C4-2B (cell line): Measurements from ENCODE around the gene JRKL.

Experiments used
- H3K27ac ChIP-seq: fragments of 450-650 bp; 2 replicates; pipeline ENCODE4 v1.5.1; 2017
- CTCF ChIP-seq: fragments of 450-650 bp; conservative IDR thresholded peaks from 2 replicates; pipeline ENCODE4 v1.5.1; 2017; ENCODE audit warnings: mild to moderate bottlenecking
- ZFX ChIP-seq: fragments of 450-650 bp; IDR thresholded peaks from 2 replicates; pipeline ENCODE4 v1.6.1; 2017

The JRKL gene

GRCh38 chr11:96376796-96377195, 13.0 kb upstream of the JRKL start:
- TF ChIP-seq ZFX (no peak), CTCF (no peak)

GRCh38 chr11:96384156-96384555, 5.7 kb upstream of the JRKL start:
- H3K27ac ChIP-seq: no peak overlapping the region
- TF ChIP-seq CTCF (no peak), ZFX (no peak)

More at GRCh38 chr11:96376796-96377195, 13.0 kb upstream of the JRKL start:
- no peak overlapping the region for H3K27ac ChIP-seq

GRCh38 chr11:96385187-96385586, 4.6 kb upstream of the JRKL start:
- TF ChIP-seq CTCF: no peak
- no peak for TF ChIP-seq ZFX
- H3K27ac ChIP-seq: no peak overlapping the region

GRCh38 chr11:96388891-96389719, 708 bp upstream of the JRKL start:
- peak overlapping the region; percentile 46 for H3K27ac ChIP-seq
- TF ChIP-seq ZFX: no peak
- no peak for TF ChIP-seq CTCF

- TF ChIP-seq CTCF (no peak), ZFX (0 out of 2 replicates have a peak, but pooled peaks have one; percentile 6)
- peak overlapping the region; percentile 46 for H3K27ac ChIP-seq
Observed at GRCh38 chr11:96390488-96390792, 627 bp downstream of the JRKL start.

- no peak for TF ChIP-seq ZFX
- peak; percentile 46 for TF ChIP-seq CTCF
- H3K27ac ChIP-seq: no peak overlapping the region
Observed at GRCh38 chr11:96391698-96392307, 2.0 kb downstream of the JRKL start.

GRCh38 chr11:96393753-96394348, 4.0 kb downstream of the JRKL start:
- no peak overlapping the region for H3K27ac ChIP-seq
- TF ChIP-seq CTCF (peak; percentile 89), ZFX (no peak)
